Fibroblast of the aortic adventitia (primary cell): ENCODE results near the gene PRKG1. TPM values are rescaled to one million over a fixed set of nuclear protein-coding genes. Genes with fewer than 3 reads are reported as not detected.

Experiments used
- DNase-seq: peaks from one replicate; pipeline ENCODE4 v3.0.0-alpha.2; 2010; ENCODE audit warnings: low read depth
- H3K4me3 ChIP-seq: 2 replicates; pipeline ENCODE4 v1.5.1; 2011; ENCODE audit warnings: low read depth, mild to moderate bottlenecking, control low read depth, low read length, moderate library complexity
- CTCF ChIP-seq: IDR thresholded peaks from 2 replicates; pipeline ENCODE4 v1.5.1; 2011; ENCODE audit warnings: mild to moderate bottlenecking, low read length, control low read depth, inconsistent platforms; ENCODE audit not compliant: insufficient read depth
- total RNA-seq: library from RNA; depleted of rRNA; stranded (reverse); fragments of >200 nt; gene quantifications from 2 replicates; pipeline ENCODE4 v1.2.3, GENCODE V29; 2012; ENCODE audit warnings: low replicate concordance

PRKG1 gene
- total RNA-seq, 1 donor = 45.6 TPM

GRCh38 chr10:52208365-52208764, 1134.1 kb downstream of the PRKG1 start:
- DNase-seq = no peak
- no peak for TF ChIP-seq CTCF
- no peak overlapping the region for H3K4me3 ChIP-seq

GRCh38 chr10:52210161-52210560, 1135.9 kb downstream of the PRKG1 start:
- no peak for DNase-seq
- no peak for TF ChIP-seq CTCF
- no peak overlapping the region for H3K4me3 ChIP-seq

- DNase-seq = peak; percentile 47
- TF ChIP-seq CTCF = no peak
- H3K4me3 ChIP-seq = no peak overlapping the region
Measured at GRCh38 chr10:52212062-52212461, 1137.8 kb downstream of the PRKG1 start.

- no peak overlapping the region for H3K4me3 ChIP-seq
- TF ChIP-seq CTCF = no peak
- peak; percentile 15 for DNase-seq
Measured at GRCh38 chr10:52212802-52213201, 1138.5 kb downstream of the PRKG1 start.

GRCh38 chr10:52213321-52213752, 1139.0 kb downstream of the PRKG1 start:
- DNase-seq = peak; percentile 63
- no peak overlapping the region for H3K4me3 ChIP-seq
- no peak for TF ChIP-seq CTCF

- peak; percentile 69 for TF ChIP-seq CTCF
- peak; percentile 86 for DNase-seq
- H3K4me3 ChIP-seq = no peak overlapping the region
Measured at GRCh38 chr10:52215745-52216361, 1141.6 kb downstream of the PRKG1 start.

- no peak for TF ChIP-seq CTCF
- no peak overlapping the region for H3K4me3 ChIP-seq
- peak; percentile 43 for DNase-seq
Measured at GRCh38 chr10:52216852-52217251, 1142.6 kb downstream of the PRKG1 start.
